Measurements from ENCODE around the gene MVK. TPM values are rescaled to one million over a fixed set of nuclear protein-coding genes. Genes with fewer than 3 reads are reported as not detected.
A peak's percentile ranks its signal among the peaks of the same experiment; 100 is the strongest.

Gene MVK
- total RNA-seq, 2 experiments from 2014 or later, result 8.2 to 8.4 TPM

DNA sequence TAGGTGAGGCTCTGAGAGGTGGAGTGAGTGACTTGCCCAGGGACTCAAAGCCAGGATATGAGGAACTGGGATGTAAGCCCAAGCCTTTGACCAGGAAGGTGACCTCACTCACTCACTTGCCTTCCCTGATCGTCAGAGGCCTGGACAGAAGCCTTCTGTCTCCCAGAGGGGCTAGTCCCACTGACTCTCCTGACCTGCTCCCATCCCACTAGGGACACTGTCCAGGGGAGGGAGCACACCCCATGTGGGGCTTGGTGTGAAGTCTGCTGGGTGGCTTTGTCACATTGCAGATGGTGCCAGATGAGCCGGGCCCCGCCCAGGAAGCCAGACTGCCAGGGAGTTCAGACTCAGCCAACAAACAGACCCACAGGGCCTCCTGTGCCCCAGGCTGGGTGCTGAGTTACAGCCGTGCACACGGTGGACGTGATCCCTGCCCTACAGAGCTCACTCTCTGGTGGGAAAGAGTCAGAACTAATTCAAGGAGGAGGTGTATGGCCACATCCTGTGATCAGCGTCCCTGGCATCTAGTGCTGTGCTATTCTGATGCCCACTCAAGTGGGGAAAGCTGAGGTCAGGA, 28.6 kb upstream of the MVK start:
- Mint-ChIP-seq H3K4me1 (ENCODE audit: low read depth) (peaks cover 8% of the 10 kb centered on the region), H3K9me3 (no peaks in the 10 kb centered on the region), H3K27me3 (peaks cover 20% of the 10 kb centered on the region), H3K27ac (no peak overlapping the region), H3K36me3 (ENCODE audit: low read depth) (no peaks in the 10 kb centered on the region), H3K4me3 (no peak overlapping the region)
- H3K27ac ChIP-seq (ENCODE audit: low read depth in 1 of 2, low read length in 2 of 2), result no peak overlapping the region
- ChIA-PET POLR2A (no interaction called here), CTCF (no interaction called here)
- H3K27me3 ChIP-seq (ENCODE audit: control insufficient read depth in 1 of 2, insufficient read depth in 2 of 2, low read length in 2 of 2), result peaks cover 0 to 12% of the 10 kb centered on the region in 2 experiments
- H3K4me1 ChIP-seq (ENCODE audit: insufficient read depth, low read length), result peaks cover 15% of the 10 kb centered on the region
- H3K36me3 ChIP-seq (ENCODE audit: insufficient read depth, low read length), result no peaks in the 10 kb centered on the region
- intact Hi-C loops (cut with DNase I, micrococcal nuclease), result no loop called here
- DNase-seq (peak in 4 of 14 experiments; percentile 1 to 54 (median 8)), ATAC-seq (ENCODE audit: poor library complexity) (no peak)
- no peaks in the 10 kb centered on the region for H3K9me3 ChIP-seq (ENCODE audit: control insufficient read depth in 1 of 2, insufficient read depth in 1 of 2, low read length in 2 of 2)
- TF ChIP-seq, protein P1, sequence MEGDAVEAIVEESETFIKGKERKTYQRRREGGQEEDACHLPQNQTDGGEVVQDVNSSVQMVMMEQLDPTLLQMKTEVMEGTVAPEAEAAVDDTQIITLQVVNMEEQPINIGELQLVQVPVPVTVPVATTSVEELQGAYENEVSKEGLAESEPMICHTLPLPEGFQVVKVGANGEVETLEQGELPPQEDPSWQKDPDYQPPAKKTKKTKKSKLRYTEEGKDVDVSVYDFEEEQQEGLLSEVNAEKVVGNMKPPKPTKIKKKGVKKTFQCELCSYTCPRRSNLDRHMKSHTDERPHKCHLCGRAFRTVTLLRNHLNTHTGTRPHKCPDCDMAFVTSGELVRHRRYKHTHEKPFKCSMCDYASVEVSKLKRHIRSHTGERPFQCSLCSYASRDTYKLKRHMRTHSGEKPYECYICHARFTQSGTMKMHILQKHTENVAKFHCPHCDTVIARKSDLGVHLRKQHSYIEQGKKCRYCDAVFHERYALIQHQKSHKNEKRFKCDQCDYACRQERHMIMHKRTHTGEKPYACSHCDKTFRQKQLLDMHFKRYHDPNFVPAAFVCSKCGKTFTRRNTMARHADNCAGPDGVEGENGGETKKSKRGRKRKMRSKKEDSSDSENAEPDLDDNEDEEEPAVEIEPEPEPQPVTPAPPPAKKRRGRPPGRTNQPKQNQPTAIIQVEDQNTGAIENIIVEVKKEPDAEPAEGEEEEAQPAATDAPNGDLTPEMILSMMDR (IDR thresholded peaks at IDR 0.05), result no peak
- no peak overlapping the region for H3K4me3 ChIP-seq (ENCODE audit: low read length)

DNA sequence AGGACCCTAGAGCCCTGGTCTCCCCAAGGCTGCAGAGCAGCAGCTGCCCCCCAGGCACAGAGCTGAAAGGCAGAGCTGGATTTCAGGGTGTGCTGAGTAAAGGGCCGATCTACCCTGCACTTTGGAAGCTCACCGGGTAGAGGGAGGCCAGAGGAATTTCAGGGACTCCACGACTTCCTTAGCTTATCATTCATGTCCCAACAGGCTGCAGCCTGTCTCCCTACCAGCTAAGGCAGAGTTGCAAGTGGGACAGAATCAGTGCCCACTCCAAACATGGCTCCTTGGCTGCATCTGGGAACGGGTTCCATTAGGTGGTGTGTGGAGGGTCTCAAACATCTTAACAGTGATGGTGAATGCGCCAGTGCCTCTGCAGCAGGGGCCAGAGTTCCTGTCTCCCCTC, 27.8 kb upstream of the MVK start:
- TF ChIP-seq, protein P1 (IDR thresholded peaks at IDR 0.05), result no peak
- intact Hi-C loops (cut with DNase I, micrococcal nuclease), result no loop called here
- no peak overlapping the region for H3K4me3 ChIP-seq (ENCODE audit: low read length)
- H3K4me3 Mint-ChIP-seq, result no peak overlapping the region
- no peaks in the 10 kb centered on the region for H3K36me3 ChIP-seq (ENCODE audit: insufficient read depth, low read length)
- peaks cover 0 to 12% of the 10 kb centered on the region in 2 experiments for H3K27me3 ChIP-seq (ENCODE audit: control insufficient read depth in 1 of 2, insufficient read depth in 2 of 2, low read length in 2 of 2)
- H3K9me3 Mint-ChIP-seq, result no peaks in the 10 kb centered on the region
- peaks cover 20% of the 10 kb centered on the region for H3K27me3 Mint-ChIP-seq
- no peaks in the 10 kb centered on the region for H3K9me3 ChIP-seq (ENCODE audit: control insufficient read depth in 1 of 2, insufficient read depth in 1 of 2, low read length in 2 of 2)
- H3K4me1 ChIP-seq (ENCODE audit: insufficient read depth, low read length), result peaks cover 15% of the 10 kb centered on the region
- no peaks in the 10 kb centered on the region for H3K36me3 Mint-ChIP-seq (ENCODE audit: low read depth)
- ATAC-seq (ENCODE audit: poor library complexity) (no peak), DNase-seq (no peak)
- H3K27ac ChIP-seq (ENCODE audit: low read depth in 1 of 2, low read length in 2 of 2), result no peak overlapping the region
- CTCF ChIA-PET, result no interaction called here
- POLR2A ChIA-PET, result no interaction called here
- peaks cover 8% of the 10 kb centered on the region for H3K4me1 Mint-ChIP-seq (ENCODE audit: low read depth)
- no peak overlapping the region for H3K27ac Mint-ChIP-seq

DNA sequence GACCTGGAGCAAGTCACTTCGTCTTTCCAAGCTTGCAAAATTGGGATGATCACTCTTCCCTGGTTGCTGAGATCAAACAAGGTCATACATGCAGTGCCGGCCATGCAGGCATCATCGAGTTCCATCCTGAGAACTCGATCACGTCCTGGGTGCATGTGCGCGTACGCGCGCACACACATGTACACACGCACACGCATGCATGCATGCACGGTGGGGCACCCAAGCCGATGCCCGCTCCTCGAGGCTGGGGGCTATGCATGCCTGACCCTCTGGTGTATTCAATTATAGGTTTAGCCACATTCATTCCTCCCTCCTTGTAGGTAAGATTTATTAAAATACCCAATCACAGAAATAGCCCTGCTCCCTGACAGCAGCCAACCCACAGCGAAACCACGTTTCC, 26.3 kb upstream of the MVK start:
- peaks cover 8% of the 10 kb centered on the region for H3K4me1 Mint-ChIP-seq (ENCODE audit: low read depth)
- ChIA-PET CTCF (no interaction called here), POLR2A (no interaction called here)
- no peak overlapping the region for H3K27ac Mint-ChIP-seq
- no peaks in the 10 kb centered on the region for H3K36me3 Mint-ChIP-seq (ENCODE audit: low read depth)
- Histone ChIP-seq H3K36me3 (ENCODE audit: insufficient read depth, low read length) (no peaks in the 10 kb centered on the region), H3K27ac (ENCODE audit: low read depth in 1 of 2, low read length in 2 of 2) (no peak overlapping the region), H3K27me3 (ENCODE audit: control insufficient read depth in 1 of 2, insufficient read depth in 2 of 2, low read length in 2 of 2) (peaks cover 0 to 12% of the 10 kb centered on the region in 2 experiments), H3K4me1 (ENCODE audit: insufficient read depth, low read length) (peaks cover 15% of the 10 kb centered on the region), H3K9me3 (ENCODE audit: control insufficient read depth in 1 of 2, insufficient read depth in 1 of 2, low read length in 2 of 2) (no peaks in the 10 kb centered on the region), H3K4me3 (ENCODE audit: low read length) (no peak overlapping the region)
- ATAC-seq (ENCODE audit: poor library complexity) (no peak), DNase-seq (no peak)
- H3K27me3 Mint-ChIP-seq, result peaks cover 20% of the 10 kb centered on the region
- TF ChIP-seq, protein P1 (IDR thresholded peaks at IDR 0.05), result no peak
- no peak overlapping the region for H3K4me3 Mint-ChIP-seq
- H3K9me3 Mint-ChIP-seq, result no peaks in the 10 kb centered on the region
- intact Hi-C loops (cut with DNase I, micrococcal nuclease), result no loop called here
